K562 (cell line): Measurements from ENCODE around the gene NSMCE1. TPM values are rescaled to one million over a fixed set of nuclear protein-coding genes. Genes with fewer than 3 reads are reported as not detected.

Experiments
- BCLAF1 ChIP-seq, 2 experiments: fragments of 450-650 bp in 1 of 2; IDR thresholded peaks; 2 replicates each; pipeline ENCODE4 v1.6.1; 2011 to 2017; ENCODE audit warnings: low read depth in 2 of 2, antibody characterized with exemption in 1 of 2, borderline replicate concordance in 1 of 2, low read length in 1 of 2, mild to moderate bottlenecking in 1 of 2, mixed read lengths in 1 of 2; ENCODE audit not compliant: control insufficient read depth in 1 of 2
- CAMTA2 ChIP-seq: fragments of 250-450 bp; sonication (Bioruptor Pico); conservative IDR thresholded peaks from 2 replicates; pipeline ENCODE4 v1.5.1; 2022
- CREM ChIP-seq: IDR thresholded peaks from 2 replicates; pipeline ENCODE4 v1.6.1; 2014; ENCODE audit warnings: antibody characterized with exemption, low read depth
- DDX20 ChIP-seq: fragments of 450-650 bp; IDR thresholded peaks from 2 replicates; pipeline ENCODE4 v1.6.1; 2016; ENCODE audit warnings: missing genetic modification characterization, low read depth, mild to moderate bottlenecking, missing compliant biosample characterization, moderate library complexity
- FOS ChIP-seq: IDR thresholded peaks from 3 replicates; pipeline ENCODE4 v1.6.1; 2011; ENCODE audit not compliant: insufficient read length; ENCODE audit errors: extremely low read depth
- GMEB1 ChIP-seq: fragments of 250-450 bp; sonication (Bioruptor Pico); IDR thresholded peaks from 2 replicates; pipeline ENCODE4 v1.4.0; 2020; ENCODE audit warnings: mild to moderate bottlenecking
- KAT8 ChIP-seq: fragments of 450-650 bp; IDR thresholded peaks from 2 replicates; pipeline ENCODE4 v1.6.1; 2016; ENCODE audit warnings: low read depth, mild to moderate bottlenecking
- LCOR ChIP-seq: sonication (generic); formaldehyde crosslinking; IDR thresholded peaks from 2 replicates; pipeline ENCODE4 v1.8.0; 2022; ENCODE audit warnings: mild to moderate bottlenecking, missing genetic modification reagents
- MCM3 ChIP-seq: fragments of 450-650 bp; IDR thresholded peaks from 2 replicates; pipeline ENCODE4 v1.6.1; 2016
- MNT ChIP-seq, 2 experiments: fragments of 450-650 bp; conservative IDR thresholded peaks; 2 replicates each; pipeline ENCODE4 v1.6.1; 2017; ENCODE audit warnings: mild to moderate bottlenecking in 2 of 2, moderate library complexity in 2 of 2
- NELFE ChIP-seq: IDR thresholded peaks from 2 replicates; pipeline ENCODE4 v1.6.1; 2011; ENCODE audit warnings: mild to moderate bottlenecking; ENCODE audit not compliant: insufficient read depth, insufficient read length
- NR4A1 ChIP-seq, 2 experiments: fragments of 250-450 bp in 1 of 2; fragments of 450-650 bp in 1 of 2; sonication (Bioruptor Pico) in 1 of 2; IDR thresholded peaks; 2 replicates each; pipeline versions ENCODE4 v1.4.0 to v1.6.1; 2016 to 2020; ENCODE audit warnings: mild to moderate bottlenecking in 2 of 2, missing compliant biosample characterization in 1 of 2, missing genetic modification characterization in 1 of 2, moderate library complexity in 1 of 2
- OTX1 ChIP-seq: fragments of 450-650 bp; formaldehyde crosslinking; IDR thresholded peaks from 2 replicates; pipeline ENCODE4 v1.4.0; 2022; ENCODE audit warnings: mild to moderate bottlenecking
- RUNX1 ChIP-seq: sonication (generic); IDR thresholded peaks from 2 replicates; pipeline ENCODE4 v1.6.1; 2016; ENCODE audit warnings: antibody characterized with exemption, low read depth
- SMARCA4 ChIP-seq: fragments of 450-650 bp; IDR thresholded peaks from 2 replicates; pipeline ENCODE4 v1.6.1; 2016
- SUPT5H ChIP-seq: fragments of 450-650 bp; IDR thresholded peaks from 2 replicates; pipeline ENCODE4 v1.6.1; 2016
- TGIF2 ChIP-seq: sonication (generic); formaldehyde crosslinking; IDR thresholded peaks from 2 replicates; pipeline ENCODE4 v1.8.1; 2022; ENCODE audit warnings: mild to moderate bottlenecking, missing genetic modification reagents, moderate library complexity
- ZHX1 ChIP-seq: fragments of 150-350 bp; conservative IDR thresholded peaks from 2 replicates; pipeline ENCODE4 v1.6.1; 2014; ENCODE audit warnings: low read length
- ZNF23 ChIP-seq: fragments of 250-450 bp; sonication (Bioruptor Pico); IDR thresholded peaks from 2 replicates; pipeline ENCODE4 v1.4.0; 2020; ENCODE audit warnings: mild to moderate bottlenecking
- ZNF586 ChIP-seq: fragments of 450-650 bp; formaldehyde crosslinking; conservative IDR thresholded peaks from 2 replicates; pipeline ENCODE4 v1.4.0; 2020; ENCODE audit warnings: mild to moderate bottlenecking, moderate library complexity
- polyA plus RNA-seq, 8 experiments: library from polyadenylated mRNA; depleted of rRNA in 4 of 8; stranded (reverse) in 5 of 8; unstranded in 3 of 8; fragments of >200 nt; fragmentation: Nextera tagmentation in 2 of 8; fragmentation: Illumina TruSeq in 1 of 8; extraction: Ambion mirVana in 2 of 8; extraction: Trizol in 1 of 8; gene quantifications; 2 replicates each; pipeline versions ENCODE4 v1.2.1 to v1.2.3, GENCODE V29; 2011 to 2014; ENCODE audit warnings: inconsistent platforms in 1 of 8, missing spikeins in 1 of 8
- total RNA-seq, 7 experiments: library from RNA; depleted of rRNA in 6 of 7; stranded (reverse); fragments of >200 nt in 6 of 7; fragmentation: Illumina TruSeq in 2 of 7; extraction: Trizol in 2 of 7; gene quantifications; 2 replicates each; pipeline versions ENCODE4 v1.2.1 to v1.2.3, GENCODE V29; 2011 to 2021; ENCODE audit warnings: low replicate concordance in 1 of 7

NSMCE1 gene
- total and polyA plus RNA-seq, 9 of the 15 experiments (the other 6 are each of a cell fraction or from before 2014, with no cell fraction given), result 52.1 to 163 (median 61.5) TPM

GRCh38 chr16:27202923-27203506, 65.6 kb downstream of the NSMCE1 start (continued):
- TF ChIP-seq ZHX1 (0 out of 2 replicates have a peak, but pooled peaks have one; percentile 50), SUPT5H (no peak), MCM3 (no peak), CREM (peak; percentile 95), RUNX1 (no peak), ZNF586 (no peak), SMARCA4 (peak; percentile 60), NR4A1 (CRISPR knock-in tag; IDR thresholded peaks at IDR 0.05) (no peak), NR4A1 (tag; IDR thresholded peaks at IDR 0.05) (no peak), DDX20 (no peak), FOS (no peak), TGIF2 (CRISPR knock-in tag) (no peak), LCOR (CRISPR knock-in tag) (no peak), MNT (conservative IDR thresholded peaks at IDR 0.05) (peak; percentile 68 to 82; a peak in 2 of 4 replicates), KAT8 (no peak), ZNF23 (CRISPR knock-in tag) (no peak), BCLAF1 (IDR thresholded peaks at IDR 0.05; ENCODE audit: borderline replicate concordance in 1 of 2, control insufficient read depth in 1 of 2, low read depth in 2 of 2, low read length in 1 of 2) (no peak), OTX1 (peak; percentile 2; the same call in 1 of the 2 replicates), CAMTA2 (CRISPR knock-in tag) (no peak), GMEB1 (CRISPR knock-in tag) (peak; percentile 99), NELFE (no peak)
